NB4 (cell line): ENCODE data around the gene TM4SF4.

Experiments used
- CTCF ChIP-seq: IDR thresholded peaks from one replicate; pipeline ENCODE4 v1.5.1; 2012; ENCODE audit warnings: low read depth, low read length
- POLR2A ChIP-seq: IDR thresholded peaks from 2 replicates; pipeline ENCODE4 v1.6.1; 2011; ENCODE audit warnings: mild to moderate bottlenecking; ENCODE audit not compliant: insufficient read length; ENCODE audit errors: extremely low read depth

- TF ChIP-seq CTCF (no peak), POLR2A (no peak)
These were observed 9.1 kb upstream of the TM4SF4 start for GRCh38 chr3:149465351-149465883.
